GM12891 (cell line): ENCODE data around the gene SLC5A12.

Experiments
- POLR2A ChIP-seq: IDR thresholded peaks from 2 replicates; pipeline ENCODE4 v1.6.1; 2011; ENCODE audit warnings: low read depth, low read length, control low read depth
- POLR2AphosphoS5 ChIP-seq: IDR thresholded peaks from 2 replicates; pipeline ENCODE4 v1.6.1; 2011; ENCODE audit warnings: low read depth, low read length, control low read depth
- POU2F2 ChIP-seq: IDR thresholded peaks from 2 replicates; pipeline ENCODE4 v1.6.1; 2011; ENCODE audit warnings: low read depth, mild to moderate bottlenecking, control low read depth, low read length, moderate library complexity
- SPI1 ChIP-seq: IDR thresholded peaks from 2 replicates; pipeline ENCODE4 v1.6.1; 2011; ENCODE audit warnings: low read depth, low read length, control low read depth
- TAF1 ChIP-seq: IDR thresholded peaks from 2 replicates; pipeline ENCODE4 v1.6.1; 2011; ENCODE audit warnings: low read depth, low read length, control low read depth

DNA sequence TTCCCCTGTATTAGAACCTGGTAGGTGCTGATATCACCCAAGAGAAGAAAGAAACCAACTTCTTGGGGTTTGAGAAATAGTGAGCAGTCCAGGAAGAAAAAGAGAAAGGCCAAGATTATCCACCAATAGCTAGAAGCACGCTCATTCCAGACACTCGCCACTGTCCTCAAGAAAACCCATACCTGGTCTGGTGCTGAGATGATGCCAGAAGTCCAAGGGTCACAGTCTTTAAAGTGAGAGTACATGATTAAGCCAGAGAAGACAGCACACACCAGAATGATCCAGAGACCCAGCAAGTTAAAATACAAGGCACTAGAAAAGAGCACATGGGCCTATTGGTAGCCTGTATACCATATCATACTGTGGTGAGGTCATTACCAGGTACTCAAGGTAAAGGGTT, 23.6 kb downstream of the SLC5A12 start:
- TF ChIP-seq POLR2A (no peak), SPI1 (no peak), TAF1 (no peak), POLR2AphosphoS5 (no peak), POU2F2 (no peak)
